Anterior cingulate cortex (tissue), 58 donors: ENCODE results near the gene NBPF20.
"Not testable (repeated sequence)": the region's sequence is repeated elsewhere in the genome, so short reads cannot be mapped to it uniquely, and the experiment has no call there.

Source experiments
- DNase-seq, 58 donors: peaks; one replicate each; lab custom pipeline; 2025; lab: John Stamatoyannopoulos, UW

Gene NBPF20, protein sequence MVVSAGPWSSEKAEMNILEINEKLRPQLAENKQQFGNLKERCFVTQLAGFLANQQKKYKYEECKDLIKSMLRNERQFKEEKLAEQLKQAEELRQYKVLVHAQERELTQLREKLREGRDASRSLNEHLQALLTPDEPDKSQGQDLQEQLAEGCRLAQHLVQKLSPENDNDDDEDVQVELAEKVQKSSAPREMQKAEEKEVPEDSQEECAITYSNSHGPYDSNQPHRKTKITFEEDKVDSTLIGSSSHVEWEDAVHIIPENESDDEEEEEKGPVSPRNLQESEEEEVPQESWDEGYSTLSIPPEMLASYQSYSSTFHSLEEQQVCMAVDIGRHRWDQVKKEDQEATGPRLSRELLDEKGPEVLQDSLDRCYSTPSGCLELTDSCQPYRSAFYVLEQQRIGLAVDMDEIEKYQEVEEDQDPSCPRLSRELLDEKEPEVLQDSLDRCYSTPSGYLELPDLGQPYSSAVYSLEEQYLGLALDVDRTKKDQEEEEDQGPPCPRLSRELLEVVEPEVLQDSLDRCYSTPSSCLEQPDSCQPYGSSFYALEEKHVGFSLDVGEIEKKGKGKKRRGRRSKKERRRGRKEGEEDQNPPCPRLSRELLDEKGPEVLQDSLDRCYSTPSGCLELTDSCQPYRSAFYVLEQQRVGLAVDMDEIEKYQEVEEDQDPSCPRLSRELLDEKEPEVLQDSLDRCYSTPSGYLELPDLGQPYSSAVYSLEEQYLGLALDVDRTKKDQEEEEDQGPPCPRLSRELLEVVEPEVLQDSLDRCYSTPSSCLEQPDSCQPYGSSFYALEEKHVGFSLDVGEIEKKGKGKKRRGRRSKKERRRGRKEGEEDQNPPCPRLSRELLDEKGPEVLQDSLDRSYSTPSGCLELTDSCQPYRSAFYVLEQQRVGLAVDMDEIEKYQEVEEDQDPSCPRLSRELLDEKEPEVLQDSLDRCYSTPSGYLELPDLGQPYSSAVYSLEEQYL (N-terminal part only)

GRCh38 chr1:145425436-145426029 is at the start of gene NBPF20:
TSS of gene NBPF20 (minus strand) at chr1:145425603. CDS start at chr1:145405272, 20,331 bp downstream.
- DNase-seq: peak in 55 of 58 donors; percentile 4 to 82 (median 56)

- not testable (repeated sequence) for DNase-seq
Observed at GRCh38 chr1:145474837-145475368, 49.5 kb upstream of the NBPF20 start.

GRCh38 chr1:145472731-145473130 is 47.3 kb upstream of the NBPF20 start:
- not testable (repeated sequence) for DNase-seq

GRCh38 chr1:145471365-145471764 is 46.0 kb upstream of the NBPF20 start:
- not testable (repeated sequence) for DNase-seq

DNA sequence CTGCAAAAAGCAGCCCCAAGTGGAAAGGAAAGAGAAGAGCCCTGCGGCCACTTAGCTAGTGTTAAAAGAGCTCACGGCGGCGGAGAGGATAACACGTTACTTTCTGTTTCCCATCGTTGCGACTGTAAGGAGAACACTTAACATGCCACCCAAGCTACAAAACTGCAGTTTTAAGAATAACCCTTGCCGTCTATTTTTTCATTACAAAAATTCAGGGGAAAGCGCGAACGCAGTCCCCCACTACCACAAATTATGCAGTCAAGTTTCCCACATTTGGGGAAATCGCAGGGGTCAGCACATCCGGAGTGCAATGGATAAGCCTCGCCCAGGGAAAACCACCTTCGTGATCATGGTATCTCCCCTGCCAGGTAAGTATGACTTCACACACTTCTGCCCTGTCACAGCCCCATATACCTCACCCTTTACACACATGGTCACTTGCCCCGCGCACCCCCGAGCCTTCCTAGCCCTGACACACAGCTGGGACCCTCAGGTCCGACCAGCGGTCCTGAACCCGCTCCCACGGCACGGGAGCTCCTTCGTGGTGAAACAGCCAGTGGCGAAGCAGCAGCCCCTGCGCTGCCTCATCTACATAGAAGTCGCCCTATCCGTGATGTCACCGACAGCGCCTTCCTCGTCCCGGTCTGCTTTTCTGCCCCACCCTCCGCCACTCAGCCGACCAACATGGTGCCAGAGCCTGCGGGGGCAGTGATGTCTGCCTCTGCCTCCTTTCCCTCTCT is 40.2 kb upstream of the NBPF20 start:
- DNase-seq: peak in 40 of 58 donors; percentile 1 to 59 (median 20)

DNA sequence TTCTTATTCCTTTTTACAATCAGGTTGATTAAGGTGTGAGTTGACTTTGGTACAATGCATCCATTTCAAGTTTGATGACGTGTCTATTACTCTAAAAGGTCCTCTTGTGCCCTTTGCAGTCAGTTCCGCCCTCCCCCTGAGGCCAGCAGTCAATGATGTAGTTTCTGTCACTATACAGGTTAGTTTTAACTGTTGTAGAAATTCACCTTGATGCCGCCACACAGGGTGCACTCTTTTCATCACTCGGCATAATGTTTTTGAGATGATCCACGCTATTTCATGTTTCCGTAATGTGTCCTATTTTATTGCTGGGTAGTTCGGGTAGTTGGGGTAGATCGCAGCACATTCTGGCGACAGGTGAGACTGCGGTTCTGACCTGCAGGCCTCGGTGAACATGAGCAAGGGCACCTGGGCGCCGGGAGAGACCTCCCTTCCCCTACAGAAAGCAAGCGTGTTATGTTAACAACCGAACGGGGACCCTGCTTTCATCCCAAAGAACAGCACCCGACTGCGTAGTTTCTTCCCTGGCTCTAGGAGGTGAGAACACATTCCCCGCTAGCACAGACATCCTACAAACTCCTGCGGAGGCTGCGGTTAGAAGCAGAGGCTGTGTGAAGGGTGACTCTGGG is 39.4 kb upstream of the NBPF20 start:
- not testable (repeated sequence) for DNase-seq

DNA sequence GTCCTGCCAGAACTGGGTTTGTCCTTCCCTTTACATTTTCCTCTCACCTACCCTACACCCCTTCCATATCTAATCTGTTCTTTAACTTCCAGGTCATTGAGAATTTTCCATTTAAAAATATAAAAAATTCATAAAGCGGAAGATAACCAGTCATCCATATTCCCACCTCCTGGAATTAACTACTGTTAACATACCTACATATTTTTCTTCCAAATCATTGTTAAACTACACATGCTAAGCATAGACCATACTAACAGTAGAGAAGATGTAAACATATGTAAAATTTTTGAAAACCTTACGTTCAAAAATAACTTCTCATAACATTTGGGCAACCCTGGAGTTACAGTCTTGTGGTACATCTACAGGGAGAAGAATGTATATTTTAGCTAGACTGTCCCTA is 38.6 kb upstream of the NBPF20 start:
- not testable (repeated sequence) for DNase-seq

GRCh38 chr1:145460684-145461083 is 35.3 kb upstream of the NBPF20 start:
- DNase-seq: not testable (repeated sequence)

DNA sequence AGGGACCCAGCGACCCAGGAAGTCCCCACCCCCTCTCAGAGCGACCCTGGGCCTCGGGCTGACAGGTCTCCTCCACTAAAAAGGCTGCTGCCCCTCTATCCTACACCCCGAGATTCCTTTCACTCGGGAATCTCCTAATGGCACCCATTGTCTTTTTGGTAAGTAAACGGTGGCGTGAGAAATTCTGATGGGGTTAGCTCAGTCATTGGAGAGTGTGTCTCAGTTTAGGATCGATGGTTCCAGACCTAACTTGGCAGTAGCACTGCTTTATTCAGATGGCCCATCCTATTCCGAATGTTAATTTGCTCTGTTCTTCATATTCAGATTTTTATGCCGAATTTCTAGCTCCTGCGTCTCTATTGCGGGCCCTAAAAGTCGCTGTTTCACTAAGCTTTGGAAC is 34.6 kb upstream of the NBPF20 start:
- not testable (repeated sequence) for DNase-seq

- not testable (repeated sequence) for DNase-seq
Observed at GRCh38 chr1:145459591-145459990, 34.2 kb upstream of the NBPF20 start.

DNA sequence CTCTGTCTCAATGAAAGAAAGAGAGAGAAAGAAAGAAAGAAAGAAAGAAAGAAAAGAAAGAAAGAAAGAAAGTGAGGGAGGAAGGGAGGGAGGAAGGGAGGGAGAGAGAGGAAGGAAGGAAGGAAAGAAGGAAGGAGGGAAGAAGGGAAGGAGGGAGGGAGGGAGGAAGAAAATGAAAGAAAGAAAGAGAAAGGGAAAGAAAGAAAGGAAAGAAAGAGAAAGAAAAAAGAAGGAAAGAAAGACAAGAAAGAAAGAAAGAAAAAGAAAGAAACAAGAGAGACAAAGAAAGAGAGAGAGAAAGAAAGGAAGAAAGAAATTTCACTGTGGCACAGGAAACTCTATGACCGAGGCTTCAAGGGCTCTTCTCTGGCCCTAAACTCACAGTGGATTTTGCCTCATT is 33.7 kb upstream of the NBPF20 start:
- DNase-seq: not testable (repeated sequence)

DNA sequence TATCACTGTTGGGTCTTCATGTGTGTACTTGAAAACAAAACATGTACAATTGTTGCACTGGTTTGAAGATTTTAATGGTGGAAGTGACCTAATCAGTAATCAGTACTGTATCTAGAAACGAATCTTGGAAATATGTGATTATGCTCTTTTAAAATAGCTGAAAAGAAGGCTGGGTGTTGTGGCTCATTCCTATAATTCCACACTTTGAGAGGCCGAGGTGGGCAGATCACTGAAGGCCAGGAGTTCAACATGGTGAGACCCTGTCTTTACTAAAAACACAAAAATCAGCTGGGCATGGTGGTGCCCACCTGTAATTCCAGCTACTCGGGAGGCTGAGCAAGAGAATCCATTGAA is 29.4 kb upstream of the NBPF20 start:
- not testable (repeated sequence) for DNase-seq

DNA sequence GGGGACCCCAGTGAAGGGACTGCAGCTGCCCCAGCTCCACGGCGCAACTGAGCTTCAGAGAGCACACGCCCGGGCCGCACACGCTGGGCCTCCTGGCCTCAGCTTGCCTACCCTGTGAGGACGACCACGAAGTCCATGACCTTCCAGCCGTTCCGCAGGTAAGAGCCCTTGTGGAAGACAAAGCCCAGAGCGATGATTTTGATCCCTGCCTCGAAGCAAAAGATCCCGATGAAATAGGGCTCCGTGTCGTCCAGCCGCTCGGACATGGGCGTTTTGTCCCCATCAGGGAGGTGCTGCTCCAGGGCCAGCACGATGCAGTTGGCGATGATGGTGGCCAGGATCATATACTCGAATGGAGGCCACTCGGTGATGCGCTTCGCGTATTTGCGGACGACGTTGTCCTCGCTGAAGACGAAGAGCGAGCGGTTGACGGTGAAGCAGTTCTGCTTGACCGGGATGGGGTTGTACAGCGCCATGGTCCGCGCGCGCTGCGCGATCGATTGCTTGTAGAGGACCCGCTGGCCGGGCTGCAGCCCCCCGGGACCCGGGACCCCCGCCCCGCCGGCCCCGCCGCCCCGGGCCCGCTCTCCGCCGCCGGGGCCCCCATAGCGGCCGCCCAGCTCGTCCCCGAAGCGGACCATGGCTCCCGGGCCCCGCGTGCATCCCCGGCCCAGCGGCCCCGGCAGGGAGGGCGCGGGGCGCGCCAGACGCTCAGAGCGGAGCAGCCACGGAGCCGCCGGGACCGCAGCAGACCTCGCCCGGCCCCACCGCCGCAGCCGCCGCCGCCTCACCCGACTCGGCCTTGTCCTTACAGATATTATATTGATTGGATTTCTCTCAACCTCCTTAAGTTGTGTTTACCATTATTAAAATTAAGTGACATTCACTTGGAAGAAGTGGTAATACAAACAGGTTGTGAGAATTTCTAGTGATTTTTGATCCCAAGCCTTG is 28.7 kb upstream of the NBPF20 start:
- DNase-seq: not testable (repeated sequence)

- not testable (repeated sequence) for DNase-seq
Observed at GRCh38 chr1:145452506-145452905, 27.1 kb upstream of the NBPF20 start.

GRCh38 chr1:145451914-145452313 is 26.5 kb upstream of the NBPF20 start:
- DNase-seq: not testable (repeated sequence)

DNA sequence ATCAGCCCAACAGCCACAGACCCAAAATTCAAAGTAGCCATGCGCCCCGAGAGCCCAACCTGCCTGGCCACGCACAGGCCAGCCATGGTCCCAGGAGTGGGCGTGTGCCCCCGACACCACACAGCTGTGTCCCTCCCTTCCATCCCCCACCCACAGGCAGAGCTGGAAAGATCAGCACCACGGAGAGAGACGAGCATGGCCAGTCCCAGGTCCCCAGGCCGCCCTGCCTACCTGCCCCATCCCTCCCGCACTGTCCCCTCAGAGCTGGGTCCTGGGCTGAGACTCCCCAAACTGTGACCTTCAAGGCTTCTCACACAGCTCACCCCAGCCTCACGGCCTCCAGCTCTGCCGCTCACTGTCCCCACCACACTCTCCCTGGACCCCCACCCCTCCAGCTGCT is 19.8 kb upstream of the NBPF20 start:
- DNase-seq: not testable (repeated sequence)

- DNase-seq: not testable (repeated sequence)
Observed at GRCh38 chr1:145442340-145442739, 16.9 kb upstream of the NBPF20 start.
